Trophoblast cell (in vitro differentiated cells and primary cell): ENCODE results near the gene NAT16.

Source experiments
- DNase-seq, 2 donors: peaks; one replicate each; pipeline ENCODE4 v3.0.0-alpha.2; 2016
- H2AFZ ChIP-seq: 2 replicates; pipeline ENCODE4 v1.6.1; 2013; ENCODE audit warnings: low read length, moderate library complexity, mild to moderate bottlenecking; ENCODE audit not compliant: insufficient read depth, poor library complexity
- H2AK5ac ChIP-seq: 2 replicates; pipeline ENCODE4 v1.6.1; 2013; ENCODE audit warnings: mild to moderate bottlenecking, low read length
- H2BK120ac ChIP-seq: 2 replicates; pipeline ENCODE4 v1.6.1; 2013; ENCODE audit warnings: low read length, mild to moderate bottlenecking, moderate library complexity; ENCODE audit not compliant: insufficient read depth, poor library complexity
- H2BK12ac ChIP-seq: 2 replicates; pipeline ENCODE4 v1.6.1; 2013; ENCODE audit warnings: mild to moderate bottlenecking, low read length, moderate library complexity
- H2BK5ac ChIP-seq: 2 replicates; pipeline ENCODE4 v1.6.1; 2013; ENCODE audit warnings: low read length, low read depth, moderate library complexity, mild to moderate bottlenecking; ENCODE audit not compliant: poor library complexity
- H3K14ac ChIP-seq: 2 replicates; pipeline ENCODE4 v1.6.1; 2013; ENCODE audit warnings: mild to moderate bottlenecking, low read length
- H3K18ac ChIP-seq: 2 replicates; pipeline ENCODE4 v1.6.1; 2013; ENCODE audit warnings: mild to moderate bottlenecking, low read length
- H3K23ac ChIP-seq: 2 replicates; pipeline ENCODE4 v1.6.1; 2013; ENCODE audit warnings: low read length
- H3K27ac ChIP-seq: 2 replicates; pipeline ENCODE4 v1.5.1; 2013; ENCODE audit warnings: low read depth, mild to moderate bottlenecking, inconsistent platforms, low read length, moderate library complexity
- H3K27me3 ChIP-seq: 2 replicates; pipeline ENCODE4 v1.6.1; 2013; ENCODE audit warnings: inconsistent platforms, mild to moderate bottlenecking, low read length, moderate library complexity; ENCODE audit not compliant: insufficient read depth
- H3K36me3 ChIP-seq, 2 experiments: 1 replicate in 1 of 2; 2 replicates in 1 of 2; pipeline ENCODE4 v1.6.1; 2013; ENCODE audit warnings: low read length in 2 of 2, mild to moderate bottlenecking in 2 of 2, moderate library complexity in 1 of 2; ENCODE audit not compliant: insufficient read depth in 2 of 2, control insufficient read depth in 1 of 2
- H3K4ac ChIP-seq: 2 replicates; pipeline ENCODE4 v1.6.1; 2013; ENCODE audit warnings: low read depth, mild to moderate bottlenecking, low read length, moderate library complexity
- H3K4me1 ChIP-seq, 2 experiments: 1 replicate in 1 of 2; 2 replicates in 1 of 2; pipeline ENCODE4 v1.6.1; 2013; ENCODE audit warnings: low read length in 2 of 2, mild to moderate bottlenecking in 2 of 2, moderate library complexity in 1 of 2; ENCODE audit not compliant: insufficient read depth in 2 of 2, control insufficient read depth in 1 of 2
- H3K4me2 ChIP-seq: 2 replicates; pipeline ENCODE4 v1.6.1; 2013; ENCODE audit warnings: inconsistent platforms, mild to moderate bottlenecking, low read length, moderate library complexity
- H3K4me3 ChIP-seq: 2 replicates; pipeline ENCODE4 v1.5.1; 2013; ENCODE audit warnings: mild to moderate bottlenecking, low read depth, low read length, inconsistent platforms
- H3K79me1 ChIP-seq: one replicate; pipeline ENCODE4 v1.6.1; 2013; ENCODE audit warnings: low read length
- H3K79me2 ChIP-seq: 2 replicates; pipeline ENCODE4 v1.6.1; 2013; ENCODE audit warnings: low read length, mild to moderate bottlenecking; ENCODE audit not compliant: control insufficient read depth, insufficient read depth, poor library complexity
- H3K9ac ChIP-seq: 2 replicates; pipeline ENCODE4 v1.6.1; 2013; ENCODE audit warnings: mild to moderate bottlenecking, low read length
- H3K9me3 ChIP-seq: 2 replicates; pipeline ENCODE4 v1.6.1; 2013; ENCODE audit warnings: low read depth, mild to moderate bottlenecking, control low read depth, inconsistent platforms, low read length; ENCODE audit not compliant: insufficient read depth
- H4K12ac ChIP-seq: 2 replicates; pipeline ENCODE4 v1.6.1; 2013; ENCODE audit warnings: low read depth, mild to moderate bottlenecking, low read length, moderate library complexity
- H4K8ac ChIP-seq: 2 replicates; pipeline ENCODE4 v1.6.1; 2013; ENCODE audit warnings: low read depth, mild to moderate bottlenecking, low read length, moderate library complexity
- H4K91ac ChIP-seq: one replicate; pipeline ENCODE4 v1.6.1; 2013; ENCODE audit warnings: low read depth, mild to moderate bottlenecking, low read length, moderate library complexity
- WGBS: extraction: QIAGEN DNeasy Blood & Tissue Kit; methylation state at CpG from one replicate; pipeline ENCODE4 v1.1.7; 2013; ENCODE audit warnings: missing lambda C conversion rate; ENCODE audit not compliant: insufficient read length, insufficient coverage; ENCODE audit errors: extremely low coverage; 5-methylcytosine and 5-hydroxymethylcytosine counted together

NAT16 gene

DNA sequence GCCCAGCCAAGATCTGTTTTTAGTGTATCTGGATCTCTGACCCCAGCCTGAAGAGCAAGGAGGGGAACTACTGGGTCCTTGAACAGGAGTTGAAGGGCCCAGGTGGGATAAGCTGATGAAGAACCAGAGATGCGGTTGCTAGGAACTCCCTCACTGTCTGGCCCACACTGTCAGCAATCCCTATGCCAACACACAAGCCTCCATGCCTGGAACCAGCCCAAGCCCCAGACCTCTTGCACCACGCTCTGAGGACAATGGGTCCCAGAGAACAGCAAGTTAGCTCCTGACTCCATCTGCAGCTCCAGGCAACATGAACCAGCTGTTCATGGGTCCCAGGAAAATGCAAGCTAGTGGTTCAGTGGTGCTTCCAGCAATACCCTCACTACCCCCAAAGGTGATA is 2.4 kb downstream of the NAT16 start:
- no peak overlapping the region for H4K12ac ChIP-seq
- no peaks in the 10 kb centered on the region for H3K4me1 ChIP-seq
- H4K91ac ChIP-seq: no peak overlapping the region
- H4K8ac ChIP-seq: no peak overlapping the region
- peaks cover 54% of the 10 kb centered on the region for H3K27me3 ChIP-seq
- no peak overlapping the region for H3K4me3 ChIP-seq
- WGBS: no CpG with 5 or more reads among the region's 2 CpGs
- H3K79me2 ChIP-seq: no peaks in the 10 kb centered on the region
- H3K18ac ChIP-seq: no peak overlapping the region
- H3K4me2 ChIP-seq: no peak overlapping the region
- peaks cover 12% of the 10 kb centered on the region for H3K9me3 ChIP-seq
- H2AFZ ChIP-seq: no peak overlapping the region
- H2BK120ac ChIP-seq: no peak overlapping the region
- no peak overlapping the region for H3K9ac ChIP-seq
- no peak overlapping the region for H3K14ac ChIP-seq
- H3K36me3 ChIP-seq: no peaks in the 10 kb centered on the region
- H3K4ac ChIP-seq: no peak overlapping the region
- no peak overlapping the region for H2BK5ac ChIP-seq
- no peak overlapping the region for H3K23ac ChIP-seq
- no peak overlapping the region for H2BK12ac ChIP-seq
- DNase-seq: no peak
- no peaks in the 10 kb centered on the region for H3K79me1 ChIP-seq
- H3K27ac ChIP-seq: no peak overlapping the region
- H2AK5ac ChIP-seq: no peak overlapping the region

DNA sequence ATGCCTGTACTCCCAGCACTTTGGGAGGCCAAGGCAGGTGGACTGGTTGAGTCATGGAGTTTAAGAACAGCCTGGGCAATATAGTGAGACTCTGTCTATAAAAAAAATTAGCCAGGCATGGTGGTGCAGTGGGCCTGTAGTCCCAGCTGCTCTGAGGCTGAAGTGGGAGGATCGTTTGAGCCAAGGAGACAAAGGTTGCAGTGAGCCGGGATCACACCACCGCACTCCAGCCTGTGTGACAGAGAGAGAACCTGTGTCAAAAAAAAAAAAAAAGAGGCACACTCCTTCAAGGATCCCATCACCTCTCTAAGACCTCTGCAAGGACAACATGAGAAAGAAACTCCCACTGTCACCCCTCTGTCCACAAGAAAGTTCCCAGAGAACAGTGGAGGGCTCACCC is 4.4 kb downstream of the NAT16 start:
- WGBS: no CpG with 5 or more reads among the region's 3 CpGs
- H3K4me3 ChIP-seq: no peak overlapping the region
- H3K14ac ChIP-seq: no peak overlapping the region
- H3K79me2 ChIP-seq: no peaks in the 10 kb centered on the region
- no peak overlapping the region for H3K9ac ChIP-seq
- H3K79me1 ChIP-seq: no peaks in the 10 kb centered on the region
- peaks cover 16% of the 10 kb centered on the region for H3K9me3 ChIP-seq
- no peak overlapping the region for H4K12ac ChIP-seq
- H2BK120ac ChIP-seq: no peak overlapping the region
- H4K8ac ChIP-seq: no peak overlapping the region
- H3K27me3 ChIP-seq: peaks cover 69% of the 10 kb centered on the region
- H3K4me2 ChIP-seq: no peak overlapping the region
- no peak overlapping the region for H3K27ac ChIP-seq
- H2AFZ ChIP-seq: no peak overlapping the region
- H4K91ac ChIP-seq: no peak overlapping the region
- H3K4me1 ChIP-seq: peaks cover 5 to 6% of the 10 kb centered on the region in 2 experiments
- H3K4ac ChIP-seq: no peak overlapping the region
- no peak for DNase-seq
- no peak overlapping the region for H2BK12ac ChIP-seq
- no peak overlapping the region for H3K23ac ChIP-seq
- no peak overlapping the region for H2AK5ac ChIP-seq
- H2BK5ac ChIP-seq: no peak overlapping the region
- H3K18ac ChIP-seq: no peak overlapping the region
- no peaks in the 10 kb centered on the region for H3K36me3 ChIP-seq

DNA sequence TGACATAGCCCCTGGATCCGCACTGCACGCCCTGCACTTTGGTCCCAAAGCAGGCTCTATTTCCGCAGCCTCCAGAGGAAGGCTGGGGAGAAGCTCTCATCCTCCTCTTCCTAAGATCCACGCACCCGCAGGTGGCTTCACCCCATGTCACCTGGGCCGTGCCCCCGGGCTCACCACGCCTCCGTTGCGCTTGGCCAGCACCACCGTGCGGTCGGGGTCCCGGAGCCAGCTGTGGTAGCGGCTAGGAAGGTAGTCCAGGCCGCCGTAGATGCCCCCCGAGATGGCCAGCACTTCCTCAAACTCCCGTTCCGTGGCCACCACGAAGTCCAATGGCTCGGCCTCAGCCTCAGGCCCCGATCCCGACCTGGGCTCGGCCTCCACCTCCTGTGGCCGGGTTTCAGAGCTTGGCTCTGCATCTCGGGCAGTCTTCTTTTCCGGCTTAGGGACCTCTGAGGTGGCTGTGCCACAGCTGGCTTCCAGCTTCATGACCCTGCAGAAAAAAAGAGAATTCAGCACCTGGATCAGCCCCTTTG is 5.7 kb downstream of the NAT16 start:
- Histone ChIP-seq H2AK5ac (no peak overlapping the region), H4K12ac (no peak overlapping the region), H4K91ac (no peak overlapping the region), H3K4me3 (no peak overlapping the region), H3K4ac (no peak overlapping the region), H3K18ac (no peak overlapping the region), H4K8ac (no peak overlapping the region), H2BK120ac (no peak overlapping the region), H3K4me1 (peaks cover 6 to 8% of the 10 kb centered on the region in 2 experiments), H3K27me3 (peaks cover 65% of the 10 kb centered on the region), H3K14ac (no peak overlapping the region), H3K9me3 (peaks cover 12% of the 10 kb centered on the region), H2BK12ac (no peak overlapping the region), H3K36me3 (no peaks in the 10 kb centered on the region), H2BK5ac (no peak overlapping the region), H3K9ac (no peak overlapping the region), H3K23ac (no peak overlapping the region), H3K79me2 (no peaks in the 10 kb centered on the region), H3K79me1 (no peaks in the 10 kb centered on the region), H3K27ac (no peak overlapping the region), H3K4me2 (no peak overlapping the region), H2AFZ (no peak overlapping the region)
- no peak for DNase-seq
- WGBS: no CpG with 5 or more reads among the region's 28 CpGs

- DNase-seq: peak in 1 of 2 donors; percentile 28
- no peak overlapping the region for H2BK5ac ChIP-seq
- H4K91ac ChIP-seq: no peak overlapping the region
- H3K27ac ChIP-seq: no peak overlapping the region
- no peak overlapping the region for H2AK5ac ChIP-seq
- no peak overlapping the region for H3K4ac ChIP-seq
- no peak overlapping the region for H4K12ac ChIP-seq
- H3K23ac ChIP-seq: no peak overlapping the region
- H4K8ac ChIP-seq: no peak overlapping the region
- no peaks in the 10 kb centered on the region for H3K79me2 ChIP-seq
- no peak overlapping the region for H3K9ac ChIP-seq
- no peak overlapping the region for H2AFZ ChIP-seq
- H3K79me1 ChIP-seq: no peaks in the 10 kb centered on the region
- no peak overlapping the region for H2BK12ac ChIP-seq
- no peak overlapping the region for H3K14ac ChIP-seq
- H3K4me1 ChIP-seq: peaks cover 6 to 13% of the 10 kb centered on the region in 2 experiments
- peaks cover 65% of the 10 kb centered on the region for H3K27me3 ChIP-seq
- no peaks in the 10 kb centered on the region for H3K36me3 ChIP-seq
- WGBS: no CpG with 5 or more reads among the region's 16 CpGs
- peaks cover 12% of the 10 kb centered on the region for H3K9me3 ChIP-seq
- no peak overlapping the region for H3K18ac ChIP-seq
- no peak overlapping the region for H3K4me3 ChIP-seq
- no peak overlapping the region for H3K4me2 ChIP-seq
- no peak overlapping the region for H2BK120ac ChIP-seq
These were observed 6.3 kb downstream of the NAT16 start for GRCh38 chr7:101173752-101174244.
